Measurements from ENCODE around the gene GGT7. TPM values are rescaled to one million over a fixed set of nuclear protein-coding genes. Genes with fewer than 3 reads are reported as not detected.

The GGT7 gene
- total and polyA plus RNA-seq, 2 of the 4 experiments (the other 2 are of a cell fraction), result 3.4 to 25.9 TPM

- in situ Hi-C loops (cut with MboI; ENCODE audit: low sequenced_read_pairs) (loop anchor here (25.0 kb wide), 1 partner anchor 400 kb away; no protein-coding TSS in a partner anchor), intact Hi-C loops (cut with micrococcal nuclease) (no loop called here), dilution Hi-C loops (cut with HindIII; ENCODE audit: low sequenced_read_pairs, unreplicated experiment) (no loop called here)
- Histone ChIP-seq H2BK20ac (ENCODE audit: low read depth, low read length) (no peak overlapping the region), H3K27ac (ENCODE audit: insufficient read depth, low read length) (no peak overlapping the region), H2BK5ac (ENCODE audit: low read depth, low read length, poor library complexity, severe bottlenecking) (no peak overlapping the region), H4K20me1 (ENCODE audit: insufficient read depth, low read length) (no peaks in the 10 kb centered on the region; the same call in 1 of the 2 replicates), H3K27me3 (ENCODE audit: control insufficient read depth, insufficient read depth, low read length) (no peaks in the 10 kb centered on the region), H2AK9ac (replicated peaks; ENCODE audit: low read depth, low read length, poor library complexity) (no peak overlapping the region), H4K5ac (ENCODE audit: low read depth, low read length) (no peak overlapping the region), H3K56ac (ENCODE audit: extremely low read depth, insufficient read depth, low read length) (no peak overlapping the region), H3K4me3 (ENCODE audit: insufficient read depth, low read depth, low read length) (no peak overlapping the region), H4K8ac (ENCODE audit: low read depth in 2 of 2, low read length in 2 of 2) (no peak overlapping the region), H3K14ac (replicated peaks; ENCODE audit: low read depth, low read length) (no peak overlapping the region), H2AK5ac (ENCODE audit: low read depth, low read length) (no peak overlapping the region), H2BK15ac (ENCODE audit: low read depth, low read length) (no peak overlapping the region), H3K9me1 (ENCODE audit: insufficient read depth, low read length) (no peaks in the 10 kb centered on the region), H3K9me3 (ENCODE audit: control insufficient read depth, insufficient read depth, low read length) (no peaks in the 10 kb centered on the region), H3K4me2 (ENCODE audit: low read depth, low read length) (no peak overlapping the region), H3K4me1 (ENCODE audit: control insufficient read depth, insufficient read depth, low read length) (no peaks in the 10 kb centered on the region), H3K4ac (ENCODE audit: low read depth, low read length) (no peak overlapping the region), H3K18ac (ENCODE audit: low read depth, low read length) (no peak overlapping the region), H3K9ac (ENCODE audit: low read depth, low read length) (no peak overlapping the region), H3K36me3 (ENCODE audit: control insufficient read depth, insufficient read depth, low read length) (peaks cover 24% of the 10 kb centered on the region), H2BK120ac (ENCODE audit: low read depth, low read length) (no peak overlapping the region), H2AFZ (replicated peaks; ENCODE audit: low read length, poor library complexity) (no peak overlapping the region), H3K23ac (ENCODE audit: low read depth, low read length) (no peak overlapping the region), H4K91ac (ENCODE audit: insufficient read depth, low read depth, low read length) (no peak overlapping the region), H3K79me1 (ENCODE audit: low read depth in 1 of 2, low read length in 2 of 2) (peaks cover 4 to 13% of the 10 kb centered on the region in 2 experiments; a peak in 2 of 4 replicates)
- no TSS peak for BruUV-seq (replicated peaks)
- ChIA-PET CTCF (interaction anchor here (0.6 kb wide), 1 partner anchor 234 kb away, joined by 3 read pairs; no protein-coding TSS in a partner anchor), POLR2A (ENCODE audit: unreplicated experiment) (no interaction called here)
- no peak for DNase-seq
- WGBS, 2 experiments (ENCODE audit: extremely low coverage in 2 of 2, insufficient read length in 1 of 2), result 93% methylated on average over 5 of the region's 12 CpGs; no CpG with 5 or more reads in 1 of the 2 experiments
- ATAC-seq (ENCODE audit: low read depth), result no peak
- TF ChIP-seq RCOR1 (IDR thresholded peaks at IDR 0.05; ENCODE audit: insufficient replicate concordance, low read length) (no peak), RFX5 (IDR thresholded peaks at IDR 0.05; ENCODE audit: low read depth, low read length) (no peak), NFE2L2 (IDR thresholded peaks at IDR 0.05; ENCODE audit: low read depth, low read length) (no peak), RAD21 (IDR thresholded peaks at IDR 0.05; ENCODE audit: low read length) (no peak), ELK1 (IDR thresholded peaks at IDR 0.05; ENCODE audit: borderline replicate concordance, low read depth, low read length) (no peak), CHD1 (IDR thresholded peaks at IDR 0.05; ENCODE audit: low read depth, low read length) (no peak), CEBPB (IDR thresholded peaks at IDR 0.05; ENCODE audit: low read depth, low read length) (no peak), BHLHE40 (IDR thresholded peaks at IDR 0.05; ENCODE audit: low read depth, low read length) (no peak), MAZ (IDR thresholded peaks at IDR 0.05; ENCODE audit: borderline replicate concordance, low read depth, low read length) (no peak), SMC3 (IDR thresholded peaks at IDR 0.05; ENCODE audit: low read depth, low read length) (no peak), MXI1 (IDR thresholded peaks at IDR 0.05; ENCODE audit: borderline replicate concordance, low read depth, low read length) (no peak), USF2 (IDR thresholded peaks at IDR 0.05; ENCODE audit: low read depth, low read length) (no peak), POLR2A (IDR thresholded peaks at IDR 0.05; ENCODE audit: low read depth, low read length) (no peak), FOS (IDR thresholded peaks at IDR 0.05; ENCODE audit: low read depth, low read length) (no peak), MAFK (IDR thresholded peaks at IDR 0.05; ENCODE audit: low read depth, low read length) (no peak), CTCF (conservative IDR thresholded peaks at IDR 0.05; ENCODE audit: low read depth, low read length) (no peak)
Observed at GRCh38 chr20:34862724-34863123, 9.9 kb downstream of the GGT7 start.
